DMS79 (cell line): Measurements from ENCODE around the gene PLA2G15.
A peak's percentile ranks its signal among the peaks of the same experiment; 100 is the strongest.

Experiments used
- DNase-seq: peaks from one replicate; lab custom pipeline; 2025; lab: John Stamatoyannopoulos, UW

PLA2G15 gene

GRCh38 chr16:68232335-68232734 is 12.8 kb upstream of the PLA2G15 start:
- no peak for DNase-seq

GRCh38 chr16:68233085-68233834 is 11.9 kb upstream of the PLA2G15 start:
- no peak for DNase-seq

- DNase-seq, result no peak
Measured at GRCh38 chr16:68233835-68234187, 11.4 kb upstream of the PLA2G15 start.

- DNase-seq, result peak; percentile 81
Measured at GRCh38 chr16:68234188-68235107, 10.7 kb upstream of the PLA2G15 start.

- no peak for DNase-seq
Measured at GRCh38 chr16:68235108-68235886, 9.9 kb upstream of the PLA2G15 start.

- DNase-seq, result no peak
Measured at GRCh38 chr16:68235887-68236136, 9.4 kb upstream of the PLA2G15 start, which contains the start of gene ESRP2. ESRP2 (minus strand) TSS chr16:68236127; CDS start chr16:68236045, 82 bp downstream.

GRCh38 chr16:68236137-68236825 is 8.9 kb upstream of the PLA2G15 start:
- no peak for DNase-seq

GRCh38 chr16:68236826-68237242 is 8.3 kb upstream of the PLA2G15 start:
- no peak for DNase-seq

- DNase-seq, result peak; percentile 58
Measured at GRCh38 chr16:68237243-68238028, 7.7 kb upstream of the PLA2G15 start.

GRCh38 chr16:68238029-68238345 is 7.2 kb upstream of the PLA2G15 start:
- DNase-seq, result no peak

- no peak for DNase-seq
Measured at GRCh38 chr16:68242085-68242484, 3.1 kb upstream of the PLA2G15 start.

- no peak for DNase-seq
Measured at GRCh38 chr16:68242926-68243858, 2.0 kb upstream of the PLA2G15 start.

GRCh38 chr16:68244481-68244902 is 681 bp upstream of the PLA2G15 start:
- no peak for DNase-seq

- no peak for DNase-seq
Measured at GRCh38 chr16:68246121-68246520, 948 bp downstream of the PLA2G15 start.

- no peak for DNase-seq
Measured at GRCh38 chr16:68246666-68247065, 1.5 kb downstream of the PLA2G15 start.

- DNase-seq, result no peak
Measured at GRCh38 chr16:68247400-68247799, 2.2 kb downstream of the PLA2G15 start.

GRCh38 chr16:68247932-68248331 is 2.8 kb downstream of the PLA2G15 start:
- no peak for DNase-seq

- DNase-seq, result no peak
Measured at GRCh38 chr16:68249371-68249770, 4.2 kb downstream of the PLA2G15 start.

GRCh38 chr16:68250951-68251350 is 5.8 kb downstream of the PLA2G15 start:
- DNase-seq, result no peak

- DNase-seq, result no peak
Measured at GRCh38 chr16:68251832-68252231, 6.7 kb downstream of the PLA2G15 start.
